Measurements from ENCODE around the gene SLCO3A1.

SLCO3A1 gene

GRCh38 chr15:92043283-92043682 is 189.8 kb downstream of the SLCO3A1 start:
- TF ChIP-seq CTCF (IDR thresholded peaks at IDR 0.05; ENCODE audit: low read depth, low read length), result no peak
- DNase-seq (ENCODE audit: extremely low read depth, low read depth), result no peak

- DNase-seq (ENCODE audit: extremely low read depth, low read depth), result no peak
- TF ChIP-seq CTCF (IDR thresholded peaks at IDR 0.05; ENCODE audit: low read depth, low read length), result no peak
Measured at GRCh38 chr15:92044203-92044909, 190.8 kb downstream of the SLCO3A1 start.

DNA sequence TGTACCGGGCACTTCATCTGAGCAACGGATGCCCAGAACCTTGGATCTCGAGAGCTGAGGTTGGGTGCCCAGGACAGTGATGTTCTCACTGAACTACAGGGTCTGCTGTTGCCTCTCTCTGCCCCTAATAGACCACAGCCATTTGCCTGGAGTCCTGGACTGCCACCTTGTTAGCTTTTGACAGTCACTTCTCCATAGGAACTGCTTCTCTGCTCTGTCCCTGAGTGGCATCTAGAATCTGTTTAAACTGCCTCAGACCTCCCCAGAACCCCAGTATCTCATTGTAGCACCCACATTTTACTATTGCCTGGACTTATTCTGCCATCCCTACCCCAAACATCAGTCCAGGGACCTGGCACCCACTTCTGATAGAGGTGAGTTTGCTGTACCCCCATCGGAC is 194.4 kb downstream of the SLCO3A1 start:
- no peak for DNase-seq (ENCODE audit: extremely low read depth, low read depth)
- TF ChIP-seq CTCF (IDR thresholded peaks at IDR 0.05; ENCODE audit: low read depth, low read length), result no peak

- no peak for DNase-seq (ENCODE audit: extremely low read depth, low read depth)
- TF ChIP-seq CTCF (IDR thresholded peaks at IDR 0.05; ENCODE audit: low read depth, low read length), result no peak
Measured at GRCh38 chr15:92048739-92049138, 195.2 kb downstream of the SLCO3A1 start.

- TF ChIP-seq CTCF (IDR thresholded peaks at IDR 0.05; ENCODE audit: low read depth, low read length), result no peak
- DNase-seq (ENCODE audit: extremely low read depth, low read depth), result no peak
Measured at GRCh38 chr15:92049290-92049989, 195.9 kb downstream of the SLCO3A1 start.

DNA sequence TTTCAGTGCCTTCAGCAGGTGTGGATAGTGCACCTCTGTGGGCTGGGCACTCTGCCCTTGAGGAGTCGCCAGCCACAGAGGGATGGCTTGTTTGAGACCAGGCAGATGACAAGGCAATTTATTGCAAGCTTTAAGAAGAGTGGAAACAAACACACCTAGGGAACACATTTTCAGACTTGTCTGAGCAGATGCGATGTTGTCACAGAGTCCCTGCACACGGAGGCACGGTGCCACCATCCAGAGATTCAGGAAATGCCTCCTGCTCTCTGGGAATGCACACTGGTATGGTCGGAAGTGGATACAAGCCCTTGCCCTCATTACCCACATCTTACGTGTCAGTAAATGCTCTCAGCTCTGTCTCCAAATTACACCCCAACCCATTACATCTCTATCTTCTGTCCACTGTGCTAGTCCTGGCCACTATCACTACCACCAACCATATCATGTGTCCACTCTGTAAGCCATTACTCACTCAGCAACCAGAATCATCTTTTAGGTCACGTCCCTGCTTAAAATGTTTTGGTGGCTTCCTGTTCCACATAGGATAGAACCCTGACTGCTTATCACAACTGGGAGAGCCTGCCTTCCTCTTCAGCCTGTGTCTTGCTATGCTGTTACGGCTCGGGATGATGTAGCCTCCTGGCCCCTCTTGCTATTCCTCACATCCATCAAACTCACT is 196.9 kb downstream of the SLCO3A1 start:
- TF ChIP-seq CTCF (IDR thresholded peaks at IDR 0.05; ENCODE audit: low read depth, low read length), result no peak
- DNase-seq (ENCODE audit: extremely low read depth, low read depth), result no peak

GRCh38 chr15:92051716-92052115 is 198.2 kb downstream of the SLCO3A1 start:
- DNase-seq (ENCODE audit: extremely low read depth, low read depth), result no peak
- TF ChIP-seq CTCF (IDR thresholded peaks at IDR 0.05; ENCODE audit: low read depth, low read length), result no peak

Measured in AG09319 (cell line).